HepG2 (cell line): ENCODE measurements around the gene SPRYD3. TPM values are rescaled to one million over a fixed set of nuclear protein-coding genes. Genes with fewer than 3 reads are reported as not detected.

Source experiments
- DPF2 ChIP-seq: sonication (generic); formaldehyde crosslinking; IDR thresholded peaks from 2 replicates; pipeline ENCODE4 v1.4.0; 2020; ENCODE audit warnings: mild to moderate bottlenecking, low read depth, missing genetic modification reagents, borderline replicate concordance
- KDM6A ChIP-seq: IDR thresholded peaks from 2 replicates; pipeline ENCODE4 v1.6.1; 2016; ENCODE audit warnings: low read depth
- MED1 ChIP-seq: sonication (generic); formaldehyde crosslinking; IDR thresholded peaks from 2 replicates; pipeline ENCODE4 v1.4.0; 2020; ENCODE audit warnings: missing genetic modification reagents
- NCOR1 ChIP-seq: fragments of 200-600 bp; sonication (generic); IDR thresholded peaks from 2 replicates; pipeline ENCODE4 v1.7.0; 2017; ENCODE audit warnings: antibody characterized with exemption, low read length, borderline replicate concordance
- NR2F1 ChIP-seq, 2 experiments: fragments of 450-650 bp in 1 of 2; formaldehyde crosslinking in 1 of 2; IDR thresholded peaks; 2 replicates each; pipeline versions ENCODE4 v1.5.0 to v1.6.1; 2016 to 2020; ENCODE audit warnings: mild to moderate bottlenecking in 1 of 2, missing compliant biosample characterization in 1 of 2, missing genetic modification reagents in 1 of 2, moderate library complexity in 1 of 2
- NRL ChIP-seq: sonication (generic); formaldehyde crosslinking; IDR thresholded peaks from 2 replicates; pipeline ENCODE4 v1.5.0; 2020; ENCODE audit warnings: missing genetic modification reagents, mild to moderate bottlenecking, moderate library complexity, borderline replicate concordance
- PLRG1 ChIP-seq: fragments of 450-650 bp; conservative IDR thresholded peaks from 2 replicates; pipeline ENCODE4 v1.6.1; 2016
- POLR2AphosphoS5 ChIP-seq: IDR thresholded peaks from 2 replicates; pipeline ENCODE4 v1.6.1; 2012; ENCODE audit warnings: low read depth, low read length
- RARA ChIP-seq: IDR thresholded peaks from 2 replicates; pipeline ENCODE4 v1.6.1; 2016; ENCODE audit warnings: missing genetic modification reagents, missing compliant biosample characterization
- ZFP82 ChIP-seq: sonication (generic); formaldehyde crosslinking; IDR thresholded peaks from 2 replicates; pipeline ENCODE4 v1.5.1; 2020; ENCODE audit warnings: mild to moderate bottlenecking, missing genetic modification reagents, borderline replicate concordance
- ZNF121 ChIP-seq: sonication (generic); formaldehyde crosslinking; IDR thresholded peaks from 2 replicates; pipeline ENCODE4 v1.5.0; 2020; ENCODE audit warnings: mild to moderate bottlenecking, missing genetic modification reagents
- ZNF546 ChIP-seq: sonication (generic); formaldehyde crosslinking; conservative IDR thresholded peaks from 2 replicates; pipeline ENCODE4 v1.8.1; 2023; ENCODE audit warnings: mild to moderate bottlenecking, missing genetic modification reagents
- polyA plus RNA-seq, 8 experiments: library from polyadenylated mRNA; depleted of rRNA in 3 of 8; stranded (reverse) in 7 of 8; unstranded in 1 of 8; fragments of >200 nt; fragmentation: Illumina TruSeq in 4 of 8; extraction: Trizol in 4 of 8; gene quantifications; 2 replicates each; pipeline versions ENCODE4 v1.2.1 to v1.2.3, GENCODE V29; 2011 to 2016; ENCODE audit warnings: low read depth in 4 of 8, missing spikeins in 1 of 8, mixed read lengths in 1 of 8; ENCODE audit not compliant: insufficient read depth in 1 of 8
- total RNA-seq, 5 experiments: library from RNA; depleted of rRNA; stranded (reverse); fragments of >200 nt; fragmentation: Illumina TruSeq; extraction: Trizol; gene quantifications; 2 replicates each; pipeline ENCODE4 v1.2.3, GENCODE V29; 2016; ENCODE audit warnings: low read depth in 1 of 5
- TF ChIP-seq, protein P1 (sequence below): sonication (generic); formaldehyde crosslinking; IDR thresholded peaks from 2 replicates; pipeline ENCODE4 v1.4.0; 2020; ENCODE audit warnings: missing genetic modification reagents
- TF ChIP-seq, protein P2 (sequence below): sonication (generic); formaldehyde crosslinking; IDR thresholded peaks from 2 replicates; pipeline ENCODE4 v1.4.0; 2020; ENCODE audit warnings: missing genetic modification reagents
- TF ChIP-seq, protein P3 (sequence below): IDR thresholded peaks from 2 replicates; pipeline ENCODE4 v1.6.1; 2012; ENCODE audit warnings: low read depth, low read length, improper control_type of control experiment
- TF ChIP-seq, protein P4 (sequence below): sonication (generic); formaldehyde crosslinking; IDR thresholded peaks from 2 replicates; pipeline ENCODE4 v1.4.0; 2020; ENCODE audit warnings: missing genetic modification reagents, borderline replicate concordance

The SPRYD3 gene
- total and polyA plus RNA-seq, 2 of the 13 experiments (the other 11 are each of a cell fraction or from before 2014, with no cell fraction given) = 9.0 to 9.2 TPM

DNA sequence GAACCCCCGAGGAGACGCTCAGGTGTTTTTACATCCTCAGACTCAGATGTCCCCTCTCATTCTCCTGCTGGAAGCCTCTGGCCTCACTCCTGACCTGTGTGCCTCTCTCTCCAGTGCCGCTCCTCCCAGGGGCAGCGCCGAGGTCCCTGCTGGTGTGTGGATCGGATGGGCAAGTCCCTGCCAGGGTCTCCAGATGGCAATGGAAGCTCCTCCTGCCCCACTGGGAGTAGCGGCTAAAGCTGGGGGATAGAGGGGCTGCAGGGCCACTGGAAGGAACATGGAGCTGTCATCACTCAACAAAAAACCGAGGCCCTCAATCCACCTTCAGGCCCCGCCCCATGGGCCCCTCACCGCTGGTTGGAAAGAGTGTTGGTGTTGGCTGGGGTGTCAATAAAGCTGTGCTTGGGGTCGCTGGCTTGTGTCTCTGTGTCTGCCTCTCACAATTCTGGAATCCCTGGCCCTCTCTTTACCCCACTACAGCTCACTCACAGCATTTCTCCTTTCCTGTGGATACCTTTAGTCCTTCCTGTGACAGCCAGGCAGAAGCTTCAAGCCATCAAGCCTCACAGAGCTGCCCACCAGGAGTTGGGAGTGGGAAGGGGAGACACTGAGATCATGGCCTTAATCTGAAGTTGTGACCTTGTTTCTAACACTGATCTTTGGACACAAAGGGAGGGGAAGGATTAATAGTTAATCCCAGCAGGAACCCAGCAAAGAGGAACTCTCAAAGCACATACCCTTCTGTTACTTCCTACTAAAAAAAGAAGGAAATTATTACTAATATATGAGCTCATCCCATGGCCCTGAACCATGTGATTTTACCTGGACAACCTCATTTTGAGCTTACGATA lies 23.0 kb upstream of the SPRYD3 start (continued):
- TF ChIP-seq ZNF121 (CRISPR knock-in tag) = no peak
- TF ChIP-seq NCOR1 = peak; percentile 27; the same call in 1 of the 2 replicates
- no peak for TF ChIP-seq PLRG1
- TF ChIP-seq, protein P1, sequence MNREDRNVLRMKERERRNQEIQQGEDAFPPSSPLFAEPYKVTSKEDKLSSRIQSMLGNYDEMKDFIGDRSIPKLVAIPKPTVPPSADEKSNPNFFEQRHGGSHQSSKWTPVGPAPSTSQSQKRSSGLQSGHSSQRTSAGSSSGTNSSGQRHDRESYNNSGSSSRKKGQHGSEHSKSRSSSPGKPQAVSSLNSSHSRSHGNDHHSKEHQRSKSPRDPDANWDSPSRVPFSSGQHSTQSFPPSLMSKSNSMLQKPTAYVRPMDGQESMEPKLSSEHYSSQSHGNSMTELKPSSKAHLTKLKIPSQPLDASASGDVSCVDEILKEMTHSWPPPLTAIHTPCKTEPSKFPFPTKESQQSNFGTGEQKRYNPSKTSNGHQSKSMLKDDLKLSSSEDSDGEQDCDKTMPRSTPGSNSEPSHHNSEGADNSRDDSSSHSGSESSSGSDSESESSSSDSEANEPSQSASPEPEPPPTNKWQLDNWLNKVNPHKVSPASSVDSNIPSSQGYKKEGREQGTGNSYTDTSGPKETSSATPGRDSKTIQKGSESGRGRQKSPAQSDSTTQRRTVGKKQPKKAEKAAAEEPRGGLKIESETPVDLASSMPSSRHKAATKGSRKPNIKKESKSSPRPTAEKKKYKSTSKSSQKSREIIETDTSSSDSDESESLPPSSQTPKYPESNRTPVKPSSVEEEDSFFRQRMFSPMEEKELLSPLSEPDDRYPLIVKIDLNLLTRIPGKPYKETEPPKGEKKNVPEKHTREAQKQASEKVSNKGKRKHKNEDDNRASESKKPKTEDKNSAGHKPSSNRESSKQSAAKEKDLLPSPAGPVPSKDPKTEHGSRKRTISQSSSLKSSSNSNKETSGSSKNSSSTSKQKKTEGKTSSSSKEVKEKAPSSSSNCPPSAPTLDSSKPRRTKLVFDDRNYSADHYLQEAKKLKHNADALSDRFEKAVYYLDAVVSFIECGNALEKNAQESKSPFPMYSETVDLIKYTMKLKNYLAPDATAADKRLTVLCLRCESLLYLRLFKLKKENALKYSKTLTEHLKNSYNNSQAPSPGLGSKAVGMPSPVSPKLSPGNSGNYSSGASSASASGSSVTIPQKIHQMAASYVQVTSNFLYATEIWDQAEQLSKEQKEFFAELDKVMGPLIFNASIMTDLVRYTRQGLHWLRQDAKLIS = peak; percentile 12; the same call in 1 of the 2 replicates
- peak; percentile 73 for TF ChIP-seq POLR2AphosphoS5
- TF ChIP-seq, protein P2, sequence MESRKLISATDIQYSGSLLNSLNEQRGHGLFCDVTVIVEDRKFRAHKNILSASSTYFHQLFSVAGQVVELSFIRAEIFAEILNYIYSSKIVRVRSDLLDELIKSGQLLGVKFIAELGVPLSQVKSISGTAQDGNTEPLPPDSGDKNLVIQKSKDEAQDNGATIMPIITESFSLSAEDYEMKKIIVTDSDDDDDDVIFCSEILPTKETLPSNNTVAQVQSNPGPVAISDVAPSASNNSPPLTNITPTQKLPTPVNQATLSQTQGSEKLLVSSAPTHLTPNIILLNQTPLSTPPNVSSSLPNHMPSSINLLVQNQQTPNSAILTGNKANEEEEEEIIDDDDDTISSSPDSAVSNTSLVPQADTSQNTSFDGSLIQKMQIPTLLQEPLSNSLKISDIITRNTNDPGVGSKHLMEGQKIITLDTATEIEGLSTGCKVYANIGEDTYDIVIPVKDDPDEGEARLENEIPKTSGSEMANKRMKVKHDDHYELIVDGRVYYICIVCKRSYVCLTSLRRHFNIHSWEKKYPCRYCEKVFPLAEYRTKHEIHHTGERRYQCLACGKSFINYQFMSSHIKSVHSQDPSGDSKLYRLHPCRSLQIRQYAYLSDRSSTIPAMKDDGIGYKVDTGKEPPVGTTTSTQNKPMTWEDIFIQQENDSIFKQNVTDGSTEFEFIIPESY = no peak
- peak in 1 of 2 experiments; percentile 38; a peak in 1 of 4 replicates for TF ChIP-seq NR2F1 (CRISPR knock-in tag; IDR thresholded peaks at IDR 0.05)
- TF ChIP-seq MED1 (CRISPR knock-in tag) = peak; percentile 57; the same call in 1 of the 2 replicates
- TF ChIP-seq ZFP82 = 0 out of 2 replicates have a peak, but pooled peaks have one; percentile 66
- TF ChIP-seq RARA = peak; percentile 64
- 0 out of 2 replicates have a peak, but pooled peaks have one; percentile 27 for TF ChIP-seq NRL
- TF ChIP-seq, protein P3, sequence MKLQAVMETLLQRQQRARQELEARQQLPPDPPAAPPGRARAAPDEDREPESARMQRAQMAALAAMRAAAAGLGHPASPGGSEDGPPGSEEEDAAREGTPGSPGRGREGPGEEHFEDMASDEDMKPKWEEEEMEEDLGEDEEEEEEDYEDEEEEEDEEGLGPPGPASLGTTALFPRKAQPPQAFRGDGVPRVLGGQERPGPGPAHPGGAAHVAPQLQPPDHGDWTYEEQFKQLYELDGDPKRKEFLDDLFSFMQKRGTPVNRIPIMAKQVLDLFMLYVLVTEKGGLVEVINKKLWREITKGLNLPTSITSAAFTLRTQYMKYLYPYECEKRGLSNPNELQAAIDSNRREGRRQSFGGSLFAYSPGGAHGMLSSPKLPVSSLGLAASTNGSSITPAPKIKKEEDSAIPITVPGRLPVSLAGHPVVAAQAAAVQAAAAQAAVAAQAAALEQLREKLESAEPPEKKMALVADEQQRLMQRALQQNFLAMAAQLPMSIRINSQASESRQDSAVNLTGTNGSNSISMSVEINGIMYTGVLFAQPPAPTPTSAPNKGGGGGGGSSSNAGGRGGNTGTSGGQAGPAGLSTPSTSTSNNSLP = peak; percentile 75
- TF ChIP-seq, protein P4, sequence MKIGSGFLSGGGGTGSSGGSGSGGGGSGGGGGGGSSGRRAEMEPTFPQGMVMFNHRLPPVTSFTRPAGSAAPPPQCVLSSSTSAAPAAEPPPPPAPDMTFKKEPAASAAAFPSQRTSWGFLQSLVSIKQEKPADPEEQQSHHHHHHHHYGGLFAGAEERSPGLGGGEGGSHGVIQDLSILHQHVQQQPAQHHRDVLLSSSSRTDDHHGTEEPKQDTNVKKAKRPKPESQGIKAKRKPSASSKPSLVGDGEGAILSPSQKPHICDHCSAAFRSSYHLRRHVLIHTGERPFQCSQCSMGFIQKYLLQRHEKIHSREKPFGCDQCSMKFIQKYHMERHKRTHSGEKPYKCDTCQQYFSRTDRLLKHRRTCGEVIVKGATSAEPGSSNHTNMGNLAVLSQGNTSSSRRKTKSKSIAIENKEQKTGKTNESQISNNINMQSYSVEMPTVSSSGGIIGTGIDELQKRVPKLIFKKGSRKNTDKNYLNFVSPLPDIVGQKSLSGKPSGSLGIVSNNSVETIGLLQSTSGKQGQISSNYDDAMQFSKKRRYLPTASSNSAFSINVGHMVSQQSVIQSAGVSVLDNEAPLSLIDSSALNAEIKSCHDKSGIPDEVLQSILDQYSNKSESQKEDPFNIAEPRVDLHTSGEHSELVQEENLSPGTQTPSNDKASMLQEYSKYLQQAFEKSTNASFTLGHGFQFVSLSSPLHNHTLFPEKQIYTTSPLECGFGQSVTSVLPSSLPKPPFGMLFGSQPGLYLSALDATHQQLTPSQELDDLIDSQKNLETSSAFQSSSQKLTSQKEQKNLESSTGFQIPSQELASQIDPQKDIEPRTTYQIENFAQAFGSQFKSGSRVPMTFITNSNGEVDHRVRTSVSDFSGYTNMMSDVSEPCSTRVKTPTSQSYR = peak; percentile 15; the same call in 1 of the 2 replicates
- TF ChIP-seq DPF2 (CRISPR knock-in tag) = no peak
- no peak for TF ChIP-seq ZNF546 (CRISPR knock-in tag)
- TF ChIP-seq KDM6A (CRISPR knock-in tag) = peak; percentile 68
